Uterus (tissue), 2 donors: Measurements from ENCODE around the gene OCA2.

Experiments used
- CTCF ChIP-seq, 4 experiments: fragments of 200-600 bp in 2 of 4; fragments of 450-650 bp in 2 of 4; sonication (generic) in 2 of 4; IDR thresholded peaks; one replicate each; pipeline ENCODE4 v1.5.1; 2016 to 2019; ENCODE audit warnings: antibody characterized with exemption in 4 of 4, mild to moderate bottlenecking in 2 of 4, moderate library complexity in 1 of 4
- POLR2A ChIP-seq, 2 donors: fragments of 450-650 bp; IDR thresholded peaks; one replicate each; pipeline ENCODE4 v1.6.1; 2016; ENCODE audit warnings: antibody characterized with exemption in 2 of 2, mild to moderate bottlenecking in 1 of 2, moderate library complexity in 1 of 2

DNA sequence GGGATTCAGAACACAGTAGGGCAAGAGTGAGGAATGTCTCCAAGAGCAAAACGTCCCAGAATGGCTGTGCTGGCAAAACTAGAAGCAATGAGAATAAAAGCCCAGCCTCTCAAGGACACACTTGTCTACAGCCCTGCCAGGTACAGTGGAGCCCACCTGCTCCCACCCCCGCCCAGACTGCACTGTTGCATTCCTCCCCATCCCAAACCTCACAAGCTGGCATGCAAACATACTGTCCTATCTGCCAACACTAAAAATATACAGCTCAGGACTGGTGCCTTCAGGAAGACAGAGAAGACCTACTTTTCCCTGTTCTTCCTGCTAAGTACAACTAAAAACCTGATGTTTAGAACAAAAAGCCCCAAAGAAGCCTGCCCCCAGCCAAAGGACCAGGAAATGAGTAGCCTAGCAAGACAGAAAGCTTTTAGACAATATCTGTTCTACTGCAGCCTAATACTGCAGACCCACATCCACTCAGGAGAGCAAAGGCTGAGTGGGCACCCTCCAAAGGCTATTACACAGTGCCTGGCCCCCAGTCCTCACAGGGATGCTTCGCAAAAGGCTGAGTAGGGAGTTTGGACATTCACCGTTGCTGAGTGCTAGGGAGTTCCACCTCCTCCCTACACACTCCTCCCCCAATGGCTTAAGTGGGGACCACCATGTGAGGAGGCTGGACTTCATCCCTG is 13.5 kb downstream of the OCA2 start:
- no peak for TF ChIP-seq CTCF (IDR thresholded peaks at IDR 0.05)
- TF ChIP-seq POLR2A (IDR thresholded peaks at IDR 0.05), result no peak
